ENCODE data around the gene PLA2G2A. TPM values are rescaled to one million over a fixed set of nuclear protein-coding genes. Genes with fewer than 3 reads are reported as not detected.

The PLA2G2A gene
- total and polyA plus RNA-seq, 8 donors, result 2.8 to 52.3 (median 24.4) TPM

- Histone ChIP-seq H3K9me3 (peaks cover 0 to 14% (median 2%) of the 10 kb centered on the region in 4 donors), H3K4me3 (no peak overlapping the region), H3K27ac (no peak overlapping the region), H3K36me3 (no peaks in the 10 kb centered on the region), H3K4me1 (no peaks in the 10 kb centered on the region), H3K27me3 (peaks cover 0 to 10% (median 0%) of the 10 kb centered on the region in 3 donors)
- no peak for TF ChIP-seq POLR2A (IDR thresholded peaks at IDR 0.05)
- no peak for TF ChIP-seq EP300 (IDR thresholded peaks at IDR 0.05)
- TF ChIP-seq POLR2AphosphoS5 (IDR thresholded peaks at IDR 0.05), result no peak
- TF ChIP-seq CTCF (IDR thresholded peaks at IDR 0.05), result no peak
- no peak for DNase-seq
- intact Hi-C loops (cut with DNase I; ENCODE audit: low total_unique reads), result no loop called here
- WGBS, 5 donors, result 63 to 93% (median 90%) methylated on average over 2 of the region's 2 CpGs
These were observed 25.4 kb downstream of the PLA2G2A start for GRCh38 chr1:19954059-19954458.

GRCh38 chr1:19949016-19949415 lies 30.4 kb downstream of the PLA2G2A start:
- no peak for DNase-seq
- 46 to 62% (median 52%) methylated on average over 2 of the region's 2 CpGs for WGBS, 5 donors
- TF ChIP-seq POLR2A (IDR thresholded peaks at IDR 0.05) (no peak), POLR2AphosphoS5 (IDR thresholded peaks at IDR 0.05) (no peak), EP300 (IDR thresholded peaks at IDR 0.05) (no peak), CTCF (IDR thresholded peaks at IDR 0.05) (no peak)

GRCh38 chr1:19946971-19947370 lies 32.4 kb downstream of the PLA2G2A start:
- H3K4me1 ChIP-seq, result no peaks in the 10 kb centered on the region
- WGBS, 5 donors, result 40 to 74% (median 52%) methylated on average over 3 of the region's 3 CpGs
- intact Hi-C loops (cut with DNase I; ENCODE audit: low total_unique reads), result no loop called here

More at GRCh38 chr1:19949016-19949415, 30.4 kb downstream of the PLA2G2A start:
- Histone ChIP-seq H3K27me3 (peaks cover 0 to 24% (median 0%) of the 10 kb centered on the region in 3 donors), H3K4me1 (no peaks in the 10 kb centered on the region), H3K9me3 (peaks cover 0 to 13% (median 0%) of the 10 kb centered on the region in 4 donors), H3K36me3 (no peaks in the 10 kb centered on the region), H3K27ac (no peak overlapping the region), H3K4me3 (no peak overlapping the region)
- intact Hi-C loops (cut with DNase I; ENCODE audit: low total_unique reads), result no loop called here

GRCh38 chr1:19946331-19946751 lies 33.1 kb downstream of the PLA2G2A start:
- no peak for DNase-seq
- no peaks in the 10 kb centered on the region for H3K4me1 ChIP-seq
- 17 to 37% (median 18%) methylated on average over 6 of the region's 6 CpGs for WGBS, 5 donors
- no peaks in the 10 kb centered on the region for H3K9me3 ChIP-seq
- intact Hi-C loops (cut with DNase I; ENCODE audit: low total_unique reads), result no loop called here
- no peak overlapping the region for H3K27ac ChIP-seq
- H3K36me3 ChIP-seq, result no peaks in the 10 kb centered on the region
- no peak overlapping the region for H3K4me3 ChIP-seq
- TF ChIP-seq POLR2A (IDR thresholded peaks at IDR 0.05), result no peak
- TF ChIP-seq CTCF (IDR thresholded peaks at IDR 0.05), result no peak
- no peak for TF ChIP-seq EP300 (IDR thresholded peaks at IDR 0.05)
- no peak for TF ChIP-seq POLR2AphosphoS5 (IDR thresholded peaks at IDR 0.05)
- peaks cover 0 to 20% (median 0%) of the 10 kb centered on the region in 3 donors for H3K27me3 ChIP-seq

More at GRCh38 chr1:19946971-19947370, 32.4 kb downstream of the PLA2G2A start:
- DNase-seq, result no peak
- H3K36me3 ChIP-seq, result no peaks in the 10 kb centered on the region
- TF ChIP-seq EP300 (IDR thresholded peaks at IDR 0.05) (no peak), CTCF (IDR thresholded peaks at IDR 0.05) (no peak), POLR2AphosphoS5 (IDR thresholded peaks at IDR 0.05) (no peak), POLR2A (IDR thresholded peaks at IDR 0.05) (no peak)
- H3K27ac ChIP-seq, result no peak overlapping the region
- H3K9me3 ChIP-seq, result no peaks in the 10 kb centered on the region
- H3K27me3 ChIP-seq, result peaks cover 0 to 20% (median 0%) of the 10 kb centered on the region in 3 donors
- no peak overlapping the region for H3K4me3 ChIP-seq
